K562 (cell line): ENCODE results near the gene CHTF8. TPM values are rescaled to one million over a fixed set of nuclear protein-coding genes. Genes with fewer than 3 reads are reported as not detected.

Experiments used
- ATAC-seq: fragments of 200-7000 bp; cut with Tn5 transposase; 3 replicates; pipeline ENCODE4 v1.9.1; 2020; ENCODE audit warnings: moderate library complexity
- BruUV-seq: library from RNA; stranded (reverse); fragments of 400-500 nt; replicated peaks from 2 replicates; lab custom pipeline; 2021; lab: Mats Ljungman, UMichigan
- CTCF ChIA-PET: fragments of 300-600 bp; formaldehyde crosslinking; extraction: SDS; loops from one replicate; lab custom pipeline; 2021; ENCODE audit warnings: low intra/inter-chr PET ratio; lab: Yijun Ruan, JAX
- POLR2A ChIA-PET: fragments of 300-600, 350-650 bp; sonication (Branson Sonifier 250); formaldehyde crosslinking; extraction: SDS; loops from one replicate; lab custom pipeline; 2021; ENCODE audit warnings: antibody characterized with exemption, inconsistent platforms; lab: Yijun Ruan, JAX
- DNase-seq, 4 experiments: peaks; one replicate each; pipeline versions ENCODE4 v3.0.0 to v3.0.0-alpha.2; 2011 to 2018; ENCODE audit warnings: low spot score in 3 of 4, mixed read lengths in 3 of 4; ENCODE audit errors: extremely low read depth in 1 of 4
- FAIRE-seq: peaks from 2 replicates; lab custom pipeline; 2011; peaks lifted over from hg19 to GRCh38; lab: Jason Lieb, UNC
- H2AFZ ChIP-seq: 2 replicates; pipeline ENCODE4 v1.6.0; 2011; ENCODE audit warnings: low read depth, low read length, control low read depth, inconsistent platforms
- H3K27ac ChIP-seq: fragments of 200-600 bp; 3 replicates; pipeline ENCODE4 v1.8.0; 2011; ENCODE audit warnings: low read depth, mild to moderate bottlenecking, control low read depth, inconsistent platforms, low read length, moderate library complexity, mixed read lengths; ENCODE audit errors: extremely low read depth
- H3K27me3 ChIP-seq, 2 experiments: fragments of 300-600 bp in 1 of 2; 2 replicates in 1 of 2; 3 replicates in 1 of 2; pipeline versions ENCODE4 v1.6.0 to v1.8.0; 2011; ENCODE audit warnings: inconsistent platforms in 2 of 2, low read length in 2 of 2, mild to moderate bottlenecking in 1 of 2, mixed read lengths in 1 of 2, moderate library complexity in 1 of 2; ENCODE audit not compliant: control insufficient read depth in 2 of 2, insufficient read depth in 2 of 2
- H3K36me3 ChIP-seq: fragments of 300-600 bp; 3 replicates; pipeline ENCODE4 v1.8.0; 2011; ENCODE audit warnings: mild to moderate bottlenecking, low read length, inconsistent platforms; ENCODE audit not compliant: control insufficient read depth, insufficient read depth
- H3K4me1 ChIP-seq, 2 experiments: fragments of 200-600 bp in 1 of 2; replicated peaks in 1 of 2; 2 replicates in 1 of 2; 3 replicates in 1 of 2; pipeline versions ENCODE4 v1.5.1 to v1.8.0; 2011; ENCODE audit warnings: inconsistent platforms in 2 of 2, low read length in 2 of 2, mild to moderate bottlenecking in 1 of 2, mixed read lengths in 1 of 2, moderate library complexity in 1 of 2; ENCODE audit not compliant: control insufficient read depth in 2 of 2, insufficient read depth in 2 of 2
- H3K4me2 ChIP-seq: 2 replicates; pipeline ENCODE4 v1.6.1; 2011; ENCODE audit warnings: low read length, control low read depth, inconsistent platforms, mixed read lengths; ENCODE audit not compliant: insufficient read depth
- H3K4me3 ChIP-seq: fragments of 200-600 bp; sonication (generic), shearing (Covaris generic); 2 replicates; pipeline ENCODE4 v1.5.1; 2016; ENCODE audit warnings: control low read depth, inconsistent platforms
- H3K79me2 ChIP-seq: fragments of 200-600 bp; 3 replicates; pipeline ENCODE4 v1.8.0; 2011; ENCODE audit warnings: low read length, inconsistent platforms; ENCODE audit not compliant: control insufficient read depth, insufficient read depth
- H3K9ac ChIP-seq, 2 experiments: 2 replicates each; pipeline versions ENCODE4 v1.6.0 to v1.6.1; 2011; ENCODE audit warnings: low read depth in 2 of 2, low read length in 2 of 2, control low read depth in 1 of 2, inconsistent platforms in 1 of 2, mild to moderate bottlenecking in 1 of 2, mixed read lengths in 1 of 2; ENCODE audit not compliant: insufficient read depth in 1 of 2
- H3K9me1 ChIP-seq: one replicate; pipeline ENCODE4 v1.6.0; 2011; ENCODE audit warnings: inconsistent platforms, mild to moderate bottlenecking, low read length, moderate library complexity; ENCODE audit not compliant: control insufficient read depth, insufficient read depth
- H3K9me3 ChIP-seq: replicated peaks from 2 replicates; pipeline ENCODE4 v1.5.1; 2011; ENCODE audit warnings: low read depth, low read length, inconsistent platforms; ENCODE audit not compliant: control insufficient read depth, insufficient read depth
- H4K20me1 ChIP-seq: replicated peaks from 2 replicates; pipeline ENCODE4 v1.6.1; 2011; ENCODE audit warnings: low read length, inconsistent platforms, mixed read lengths; ENCODE audit not compliant: control insufficient read depth, insufficient read depth
- ARID1B ChIP-seq: fragments of 450-650 bp; IDR thresholded peaks from 2 replicates; pipeline ENCODE4 v1.6.1; 2016; ENCODE audit warnings: antibody characterized with exemption, mild to moderate bottlenecking, inconsistent platforms
- BACH1 ChIP-seq: fragments of 200-800 bp; sonication (Bioruptor generic); IDR thresholded peaks from 2 replicates; pipeline ENCODE4 v1.6.1; 2016; ENCODE audit warnings: missing genetic modification characterization, missing compliant biosample characterization
- CAMTA2 ChIP-seq: fragments of 250-450 bp; sonication (Bioruptor Pico); conservative IDR thresholded peaks from 2 replicates; pipeline ENCODE4 v1.5.1; 2022
- CXXC5 ChIP-seq: fragments of 250-450 bp; sonication (Bioruptor Pico); IDR thresholded peaks from 2 replicates; pipeline ENCODE4 v1.8.0; 2022; ENCODE audit warnings: inconsistent platforms, mild to moderate bottlenecking, moderate library complexity
- ETS2 ChIP-seq: IDR thresholded peaks from 2 replicates; pipeline ENCODE4 v1.6.1; 2016; ENCODE audit warnings: borderline replicate concordance, missing genetic modification characterization, mild to moderate bottlenecking, moderate library complexity, missing compliant biosample characterization; ENCODE audit not compliant: poor library complexity, severe bottlenecking
- IFI16 ChIP-seq: fragments of 250-450 bp; sonication (Bioruptor Pico); IDR thresholded peaks from 2 replicates; pipeline ENCODE4 v2.1.2; 2022; ENCODE audit warnings: mild to moderate bottlenecking, inconsistent platforms
- KAT7 ChIP-seq: sonication (generic); formaldehyde crosslinking; IDR thresholded peaks from 2 replicates; pipeline ENCODE4 v1.8.0; 2022; ENCODE audit warnings: missing genetic modification reagents, mild to moderate bottlenecking, borderline replicate concordance
- KLF16 ChIP-seq: IDR thresholded peaks from 2 replicates; pipeline ENCODE4 v1.6.1; 2016; ENCODE audit warnings: antibody characterized with exemption
- MLX ChIP-seq, 2 experiments: fragments of 450-650 bp in 1 of 2; sonication (generic) in 1 of 2; formaldehyde crosslinking; conservative IDR thresholded peaks; 2 replicates each; pipeline versions ENCODE4 v1.4.0 to v1.8.1; 2020 to 2022; ENCODE audit warnings: mild to moderate bottlenecking in 1 of 2, missing genetic modification reagents in 1 of 2
- PCBP2 ChIP-seq: fragments of 200-400 bp; formaldehyde crosslinking; IDR thresholded peaks from 2 replicates; pipeline ENCODE4 v1.6.1; 2018; ENCODE audit warnings: low read length, low read depth, mild to moderate bottlenecking, moderate library complexity; ENCODE audit not compliant: poor library complexity, severe bottlenecking
- RUNX1 ChIP-seq: sonication (generic); IDR thresholded peaks from 2 replicates; pipeline ENCODE4 v1.6.1; 2016; ENCODE audit warnings: antibody characterized with exemption, low read depth
- SOX6 ChIP-seq: fragments of 450-650 bp; IDR thresholded peaks from 2 replicates; pipeline ENCODE4 v1.6.1; 2014; ENCODE audit warnings: mild to moderate bottlenecking
- SRSF7 ChIP-seq: fragments of 200-400 bp; formaldehyde crosslinking; optimal IDR thresholded peaks from 2 replicates; pipeline ENCODE3; 2017; ENCODE audit warnings: mild to moderate bottlenecking, low read depth, low read length
- STAG1 ChIP-seq: sonication (generic); formaldehyde crosslinking; IDR thresholded peaks from 2 replicates; pipeline ENCODE4 v1.5.0; 2020; ENCODE audit warnings: missing genetic modification reagents, borderline replicate concordance
- TBP ChIP-seq: optimal IDR thresholded peaks from 2 replicates; pipeline ENCODE3; 2011; ENCODE audit warnings: low read depth, low read length, improper control_type of control experiment
- ZBTB17 ChIP-seq: fragments of 450-650 bp; formaldehyde crosslinking; IDR thresholded peaks from 2 replicates; pipeline ENCODE4 v1.4.0; 2020; ENCODE audit warnings: mild to moderate bottlenecking
- ZNF143 ChIP-seq: sonication (generic); formaldehyde crosslinking; IDR thresholded peaks from 2 replicates; pipeline ENCODE4 v1.9.0; 2022; ENCODE audit warnings: mild to moderate bottlenecking, missing genetic modification reagents
- ZNF165 ChIP-seq: fragments of 250-450 bp; sonication (Bioruptor Pico); IDR thresholded peaks from 2 replicates; pipeline ENCODE4 v1.4.0; 2020; ENCODE audit warnings: borderline replicate concordance
- ZNF197 ChIP-seq: fragments of 200-800 bp; sonication (Bioruptor generic); IDR thresholded peaks from 2 replicates; pipeline ENCODE4 v1.6.1; 2016; ENCODE audit warnings: low read depth, missing genetic modification characterization, missing compliant biosample characterization
- ZNF24 ChIP-seq: fragments of 450-650 bp; IDR thresholded peaks from 2 replicates; pipeline ENCODE4 v1.6.1; 2016
- ZNF263 ChIP-seq: sonication (generic); formaldehyde crosslinking; IDR thresholded peaks from 2 replicates; pipeline ENCODE4 v1.8.0; 2022; ENCODE audit warnings: mild to moderate bottlenecking, missing genetic modification reagents, borderline replicate concordance
- ZNF449 ChIP-seq: fragments of 250-450 bp; sonication (Bioruptor Pico); IDR thresholded peaks from 2 replicates; pipeline ENCODE4 v1.8.0; 2022; ENCODE audit warnings: moderate library complexity, mild to moderate bottlenecking, inconsistent platforms
- WGBS: fragments of 100-300 bp; shearing (Covaris generic); methylation state at CpG from one replicate; pipeline ENCODE4 v1.1.6; 2016; ENCODE audit warnings: low coverage, mixed read lengths; ENCODE audit not compliant: insufficient coverage; ENCODE audit errors: missing lambda C conversion rate; 5-methylcytosine and 5-hydroxymethylcytosine counted together
- in situ Hi-C: fragments of 300-500 bp; cut with MboI; formaldehyde crosslinking; loops from 4 replicates; pipeline ENCODE4 v1.15.0; 2018; ENCODE audit warnings: inconsistent platforms, mixed read lengths
- intact Hi-C: fragments of 100-400 bp; cut with micrococcal nuclease; formaldehyde crosslinking; loops from 2 replicates; pipeline ENCODE4 v1.14.2; 2022
- polyA plus RNA-seq, 8 experiments: library from polyadenylated mRNA; depleted of rRNA in 4 of 8; stranded (reverse) in 5 of 8; unstranded in 3 of 8; fragments of >200 nt; fragmentation: Nextera tagmentation in 2 of 8; fragmentation: Illumina TruSeq in 1 of 8; extraction: Ambion mirVana in 2 of 8; extraction: Trizol in 1 of 8; gene quantifications; 2 replicates each; pipeline versions ENCODE4 v1.2.1 to v1.2.3, GENCODE V29; 2011 to 2014; ENCODE audit warnings: inconsistent platforms in 1 of 8, missing spikeins in 1 of 8
- total RNA-seq, 7 experiments: library from RNA; depleted of rRNA in 6 of 7; stranded (reverse); fragments of >200 nt in 6 of 7; fragmentation: Illumina TruSeq in 2 of 7; extraction: Trizol in 2 of 7; gene quantifications; 2 replicates each; pipeline versions ENCODE4 v1.2.1 to v1.2.3, GENCODE V29; 2011 to 2021; ENCODE audit warnings: low replicate concordance in 1 of 7

CHTF8 gene
- total and polyA plus RNA-seq, 9 of the 15 experiments (the other 6 are each of a cell fraction or from before 2014, with no cell fraction given), result 20.2 to 199 (median 108) TPM

- POLR2A ChIA-PET, result interaction anchor here (0.5 to 1.6 kb wide), 5 partner anchors 9 to 102 kb away, joined by 3 to 11 read pairs (median 4); no protein-coding TSS in a partner anchor
- in situ Hi-C loops, result no loop called here
- peak; percentile 93 for TF ChIP-seq ARID1B
- no peak for TF ChIP-seq ZBTB17 (CRISPR knock-in tag)
- TF ChIP-seq CXXC5 (CRISPR knock-in tag), result no peak
- peak; percentile 38; the same call in 1 of the 2 replicates for TF ChIP-seq SOX6
- no peak for TF ChIP-seq PCBP2
- no peak for TF ChIP-seq ZNF143 (CRISPR knock-in tag)
- no peak for TF ChIP-seq STAG1
- no peak for TF ChIP-seq ZNF263 (CRISPR knock-in tag)
- no peak for TF ChIP-seq RUNX1
- no peak for TF ChIP-seq ETS2 (tag)
- no peak for TF ChIP-seq IFI16
- TF ChIP-seq SRSF7, result no peak
- TF ChIP-seq KLF16, result peak; percentile 43; the same call in 1 of the 2 replicates
- no peak for TF ChIP-seq CAMTA2 (CRISPR knock-in tag)
- TF ChIP-seq KAT7 (CRISPR knock-in tag), result no peak
- TF ChIP-seq TBP, result no peak
- no peak for TF ChIP-seq ZNF24
- TF ChIP-seq MLX (CRISPR knock-in tag; conservative IDR thresholded peaks at IDR 0.05), result no peak
- TF ChIP-seq BACH1 (tag), result no peak
- TF ChIP-seq ZNF449 (CRISPR knock-in tag), result no peak
- TF ChIP-seq ZNF197, result no peak
- no peak for TF ChIP-seq ZNF165 (CRISPR knock-in tag)
Measured at GRCh38 chr16:69089091-69089910, 43.1 kb downstream of the CHTF8 start.

More at GRCh38 chr16:69089091-69089910, 43.1 kb downstream of the CHTF8 start:
- 0 out of 2 replicates have a peak, but pooled peaks cover 10% of the 10 kb centered on the region for H4K20me1 ChIP-seq
- H3K4me3 ChIP-seq, result no peak overlapping the region
- no TSS peak for BruUV-seq
- CTCF ChIA-PET, result no interaction called here
- H3K9me1 ChIP-seq, result no peaks in the 10 kb centered on the region
- WGBS, result 8% methylated on average over 15 of the region's 16 CpGs
- intact Hi-C loops, result no loop called here
- no peak overlapping the region for H3K4me2 ChIP-seq
- ATAC-seq (peak; percentile 69), DNase-seq (peak; percentile 43 to 68 (median 61)), FAIRE-seq (peak; percentile 89)
- H3K27ac ChIP-seq, result no peak overlapping the region
- no peak overlapping the region for H2AFZ ChIP-seq
- H3K27me3 ChIP-seq, result peaks cover 19 to 32% of the 10 kb centered on the region in 2 experiments
- no peaks in the 10 kb centered on the region for H3K36me3 ChIP-seq
- peak overlapping the region in 1 of 2 experiments; percentile 74; a peak in 2 of 4 replicates for H3K9ac ChIP-seq
- no peaks in the 10 kb centered on the region for H3K79me2 ChIP-seq
- H3K4me1 ChIP-seq, result peaks cover 11 to 13% of the 10 kb centered on the region in 2 experiments
- H3K9me3 ChIP-seq, result no peaks in the 10 kb centered on the region
